ENCODE data around the gene FOSB. TPM values are rescaled to one million over a fixed set of nuclear protein-coding genes. Genes with fewer than 3 reads are reported as not detected.

The FOSB gene
- total RNA-seq, 6 donors from 2014 or later, result 8.8 to 152 (median 94.9) TPM; not detected in 1

DNA sequence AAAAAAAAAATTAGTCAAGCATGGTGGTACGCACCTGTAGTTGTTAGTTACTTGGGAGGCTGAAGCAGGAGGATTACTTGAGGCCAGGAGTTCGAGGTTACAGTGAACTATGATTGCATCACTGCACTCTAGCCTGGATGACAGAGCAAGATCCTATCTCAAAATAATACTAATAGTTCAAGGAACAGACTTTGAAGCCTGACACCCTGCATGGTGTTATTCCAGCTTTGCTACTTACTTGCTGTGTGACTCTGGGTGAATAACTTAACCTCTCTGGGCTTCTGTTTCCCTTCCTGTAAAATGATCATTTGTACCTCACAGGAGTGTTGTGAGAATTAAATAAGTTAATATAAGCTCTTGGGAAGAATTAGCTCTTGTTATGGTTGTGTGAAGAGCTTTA lies 3.5 kb upstream of the FOSB start:
- Histone ChIP-seq H3K27ac (no peak overlapping the region), H3K27me3 (no peaks in the 10 kb centered on the region), H3K9me3 (no peaks in the 10 kb centered on the region), H3K4me3 (no peak overlapping the region), H3K4me1 (peaks cover 13 to 20% (median 17%) of the 10 kb centered on the region in 4 donors), H3K36me3 (no peaks in the 10 kb centered on the region)
- 83 to 86% methylated on average over 2 of the region's 2 CpGs for WGBS, 2 donors
- DNase-seq (no peak), ATAC-seq (ENCODE audit: low FRiP score in 2 of 2) (no peak)
- TF ChIP-seq EP300 (IDR thresholded peaks at IDR 0.05) (no peak), CTCF (IDR thresholded peaks at IDR 0.05) (no peak), POLR2AphosphoS5 (IDR thresholded peaks at IDR 0.05) (no peak)

GRCh38 chr19:45464852-45465441 lies 2.8 kb upstream of the FOSB start:
- Histone ChIP-seq H3K27me3 (no peaks in the 10 kb centered on the region), H3K4me1 (peaks cover 15 to 23% (median 21%) of the 10 kb centered on the region in 4 donors), H3K4me3 (no peak overlapping the region), H3K36me3 (no peaks in the 10 kb centered on the region), H3K9me3 (no peaks in the 10 kb centered on the region), H3K27ac (no peak overlapping the region)
- ATAC-seq (ENCODE audit: low FRiP score in 2 of 2) (no peak), DNase-seq (no peak)
- 45 to 64% methylated on average over 4 to 8 of the region's 8 CpGs for WGBS, 2 donors
- TF ChIP-seq EP300 (IDR thresholded peaks at IDR 0.05) (no peak), CTCF (IDR thresholded peaks at IDR 0.05) (no peak), POLR2A (IDR thresholded peaks at IDR 0.05) (no peak), POLR2AphosphoS5 (IDR thresholded peaks at IDR 0.05) (no peak)

- peak overlapping the region in 3 of 4 donors; percentile 49 to 76 (median 60) for H3K4me3 ChIP-seq
- no peak for DNase-seq
- H3K27ac ChIP-seq, result peak overlapping the region; percentile 90 to 97 (median 96)
- H3K9me3 ChIP-seq, result no peaks in the 10 kb centered on the region
- TF ChIP-seq POLR2AphosphoS5 (IDR thresholded peaks at IDR 0.05) (no peak), EP300 (IDR thresholded peaks at IDR 0.05) (no peak), CTCF (IDR thresholded peaks at IDR 0.05) (no peak), POLR2A (IDR thresholded peaks at IDR 0.05) (no peak)
- H3K4me1 ChIP-seq, result peaks cover 24 to 31% (median 25%) of the 10 kb centered on the region in 4 donors
- WGBS, 2 donors, result 1 to 2% methylated on average over 11 of the region's 11 CpGs
- H3K27me3 ChIP-seq, result no peaks in the 10 kb centered on the region
- no peaks in the 10 kb centered on the region for H3K36me3 ChIP-seq
- ATAC-seq (ENCODE audit: low FRiP score in 2 of 2), result no peak
Observed at GRCh38 chr19:45467115-45467455, 711 bp upstream of the FOSB start.

DNA sequence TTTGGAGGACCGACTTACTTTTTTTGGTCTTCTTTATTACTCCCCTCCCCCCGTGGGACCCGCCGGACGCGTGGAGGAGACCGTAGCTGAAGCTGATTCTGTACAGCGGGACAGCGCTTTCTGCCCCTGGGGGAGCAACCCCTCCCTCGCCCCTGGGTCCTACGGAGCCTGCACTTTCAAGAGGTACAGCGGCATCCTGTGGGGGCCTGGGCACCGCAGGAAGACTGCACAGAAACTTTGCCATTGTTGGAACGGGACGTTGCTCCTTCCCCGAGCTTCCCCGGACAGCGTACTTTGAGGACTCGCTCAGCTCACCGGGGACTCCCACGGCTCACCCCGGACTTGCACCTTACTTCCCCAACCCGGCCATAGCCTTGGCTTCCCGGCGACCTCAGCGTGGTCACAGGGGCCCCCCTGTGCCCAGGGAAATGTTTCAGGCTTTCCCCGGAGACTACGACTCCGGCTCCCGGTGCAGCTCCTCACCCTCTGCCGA lies 409 bp downstream of the FOSB start:
- H3K4me1 ChIP-seq, result peaks cover 25 to 42% (median 29%) of the 10 kb centered on the region in 4 donors
- peak overlapping the region; percentile 49 to 76 (median 62) for H3K4me3 ChIP-seq
- TF ChIP-seq EP300 (IDR thresholded peaks at IDR 0.05), result no peak
- no peak for TF ChIP-seq CTCF (IDR thresholded peaks at IDR 0.05)
- DNase-seq (peak in 1 of 2 donors; percentile 85), ATAC-seq (ENCODE audit: low FRiP score in 2 of 2) (peak in 1 of 2 donors; percentile 13)
- no peaks in the 10 kb centered on the region for H3K36me3 ChIP-seq
- H3K27ac ChIP-seq, result peak overlapping the region; percentile 90 to 97 (median 96)
- H3K27me3 ChIP-seq, result no peaks in the 10 kb centered on the region
- 0 to 2% methylated on average over 18 to 28 of the region's 31 CpGs for WGBS, 2 donors
- no peaks in the 10 kb centered on the region for H3K9me3 ChIP-seq

DNA sequence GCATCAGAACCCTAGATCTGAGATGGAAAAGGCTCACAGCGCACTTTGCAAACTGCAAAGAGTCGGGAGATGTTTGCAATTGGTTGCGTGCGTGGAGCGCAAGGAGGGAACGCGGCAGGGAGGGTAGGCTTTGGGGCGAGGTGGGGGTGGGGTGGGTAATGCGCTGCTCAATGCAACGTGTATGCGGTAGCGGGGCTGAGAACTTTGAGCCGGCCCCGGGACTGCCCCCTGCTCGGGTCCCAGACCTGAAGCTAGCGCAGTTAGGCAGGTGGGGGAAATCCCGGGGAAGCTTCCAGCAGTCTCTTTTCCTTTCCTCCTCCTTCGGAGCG lies 971 bp downstream of the FOSB start:
- ATAC-seq (ENCODE audit: low FRiP score in 2 of 2) (peak in 1 of 2 donors; percentile 0), DNase-seq (peak in 1 of 2 donors; percentile 47)
- H3K4me3 ChIP-seq, result peak overlapping the region; percentile 49 to 76 (median 62)
- peaks cover 25 to 45% (median 29%) of the 10 kb centered on the region in 4 donors for H3K4me1 ChIP-seq
- peak overlapping the region; percentile 90 to 97 (median 96) for H3K27ac ChIP-seq
- 1% methylated on average over 13 to 17 of the region's 19 CpGs for WGBS, 2 donors
- H3K36me3 ChIP-seq, result no peaks in the 10 kb centered on the region
- no peaks in the 10 kb centered on the region for H3K9me3 ChIP-seq
- peaks cover 0 to 2% (median 0%) of the 10 kb centered on the region in 4 donors for H3K27me3 ChIP-seq
- TF ChIP-seq CTCF (IDR thresholded peaks at IDR 0.05) (no peak), EP300 (IDR thresholded peaks at IDR 0.05) (no peak), POLR2A (IDR thresholded peaks at IDR 0.05) (no peak), POLR2AphosphoS5 (IDR thresholded peaks at IDR 0.05) (no peak)
